Kidney epithelial cell (primary cell): ENCODE results near the gene LAMP5. TPM values are rescaled to one million over a fixed set of nuclear protein-coding genes. Genes with fewer than 3 reads are reported as not detected.

Experiments used
- DNase-seq: peaks from one replicate; pipeline ENCODE4 v3.0.0-alpha.2; 2010; ENCODE audit warnings: low read depth
- H3K27me3 ChIP-seq: 2 replicates; pipeline ENCODE4 v1.6.0; 2011; ENCODE audit warnings: low read length; ENCODE audit not compliant: control insufficient read depth, insufficient read depth
- H3K36me3 ChIP-seq: 2 replicates; pipeline ENCODE4 v1.5.1; 2011; ENCODE audit warnings: low read length; ENCODE audit not compliant: control insufficient read depth, insufficient read depth
- H3K4me3 ChIP-seq: 2 replicates; pipeline ENCODE4 v1.5.1; 2011; ENCODE audit warnings: low read depth, mild to moderate bottlenecking, control low read depth, low read length
- CTCF ChIP-seq: IDR thresholded peaks from 2 replicates; pipeline ENCODE4 v1.5.1; 2011; ENCODE audit warnings: mild to moderate bottlenecking, moderate library complexity, low read length, control low read depth, inconsistent platforms; ENCODE audit not compliant: insufficient read depth, poor library complexity, severe bottlenecking
- total RNA-seq: library from RNA; depleted of rRNA; stranded (reverse); fragments of >200 nt; gene quantifications from 2 replicates; pipeline ENCODE4 v1.2.3, GENCODE V29; 2015

Gene LAMP5
- total RNA-seq, 1 donor from 2014 or later = 1.9 TPM

- Histone ChIP-seq H3K36me3 (no peaks in the 10 kb centered on the region), H3K4me3 (no peak overlapping the region), H3K27me3 (no peaks in the 10 kb centered on the region)
- no peak for DNase-seq
- no peak for TF ChIP-seq CTCF
Measured at GRCh38 chr20:9487231-9487630, 27.2 kb upstream of the LAMP5 start.

GRCh38 chr20:9488063-9488462 is 26.3 kb upstream of the LAMP5 start:
- Histone ChIP-seq H3K4me3 (no peak overlapping the region), H3K27me3 (no peaks in the 10 kb centered on the region), H3K36me3 (no peaks in the 10 kb centered on the region)
- TF ChIP-seq CTCF = no peak
- DNase-seq = no peak

DNA sequence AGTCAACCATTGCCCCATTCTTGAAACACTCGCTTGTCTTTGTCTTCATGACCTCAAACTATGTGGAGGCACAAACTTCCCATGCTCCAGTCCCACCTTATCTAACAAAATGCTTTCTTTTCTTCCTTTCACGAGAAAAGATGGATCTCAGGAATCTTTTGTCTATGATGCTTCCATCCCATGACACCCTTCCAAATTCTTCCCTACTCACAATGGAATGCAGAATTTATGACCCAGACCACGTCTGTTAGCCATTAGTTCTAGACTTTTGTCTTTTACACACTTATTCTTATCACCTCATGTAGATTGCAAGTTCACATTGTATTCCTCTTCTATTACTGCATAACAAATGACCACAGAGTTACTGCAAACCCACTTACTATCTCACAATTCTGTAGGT is 24.2 kb upstream of the LAMP5 start:
- H3K27me3 ChIP-seq = no peaks in the 10 kb centered on the region
- H3K36me3 ChIP-seq = no peaks in the 10 kb centered on the region
- no peak overlapping the region for H3K4me3 ChIP-seq
- no peak for TF ChIP-seq CTCF
- DNase-seq = no peak

DNA sequence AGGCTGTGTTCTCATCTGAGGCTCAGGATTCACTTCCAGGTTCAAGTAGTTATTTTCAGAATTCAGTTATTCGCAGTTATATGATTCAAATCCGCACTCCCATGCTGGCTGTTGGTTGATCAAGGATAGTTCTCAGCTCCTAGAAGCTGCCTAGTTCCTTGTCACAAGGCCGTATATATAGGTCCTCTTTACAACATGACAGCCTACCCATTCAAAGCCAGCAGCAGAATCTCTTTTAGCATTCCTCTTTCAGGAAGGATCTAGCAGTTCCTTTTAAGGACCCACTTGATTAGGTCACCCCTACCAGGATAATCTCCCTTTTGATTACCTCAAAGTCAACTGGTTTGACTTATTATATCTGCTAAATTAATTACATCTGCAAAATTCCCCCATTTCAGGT is 23.8 kb upstream of the LAMP5 start:
- Histone ChIP-seq H3K4me3 (no peak overlapping the region), H3K36me3 (no peaks in the 10 kb centered on the region), H3K27me3 (no peaks in the 10 kb centered on the region)
- DNase-seq = no peak
- TF ChIP-seq CTCF = no peak

- H3K4me3 ChIP-seq = no peak overlapping the region
- no peaks in the 10 kb centered on the region for H3K27me3 ChIP-seq
- no peak for DNase-seq
- no peak for TF ChIP-seq CTCF
- H3K36me3 ChIP-seq = no peaks in the 10 kb centered on the region
Measured at GRCh38 chr20:9491324-9491723, 23.1 kb upstream of the LAMP5 start.

DNA sequence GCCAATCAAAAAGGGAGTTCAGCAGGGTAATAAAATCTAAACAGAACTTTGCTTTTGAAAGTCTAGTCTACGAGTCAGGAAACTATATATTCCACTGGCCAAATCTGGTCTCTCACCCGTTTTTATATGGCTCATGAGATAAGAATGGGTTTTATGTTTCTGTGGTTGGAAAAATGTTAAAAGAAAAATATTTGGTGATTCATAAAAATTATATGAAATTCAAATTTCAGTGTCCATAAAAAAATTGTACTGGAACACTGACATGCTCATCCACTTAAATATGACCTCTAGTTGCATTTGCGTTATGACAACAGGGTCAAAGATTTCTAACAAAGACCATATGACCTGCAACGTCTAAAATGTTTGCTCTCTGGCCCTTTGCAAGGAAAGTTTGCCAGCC is 22.3 kb upstream of the LAMP5 start:
- no peaks in the 10 kb centered on the region for H3K27me3 ChIP-seq
- TF ChIP-seq CTCF = no peak
- H3K4me3 ChIP-seq = no peak overlapping the region
- DNase-seq = no peak
- H3K36me3 ChIP-seq = no peaks in the 10 kb centered on the region
